Trophoblast cell (in vitro differentiated cells and primary cell): ENCODE measurements around the gene USP24.

Source experiments
- DNase-seq, 2 donors: peaks; one replicate each; pipeline ENCODE4 v3.0.0-alpha.2; 2016
- H2AFZ ChIP-seq: 2 replicates; pipeline ENCODE4 v1.6.1; 2013; ENCODE audit warnings: low read length, moderate library complexity, mild to moderate bottlenecking; ENCODE audit not compliant: insufficient read depth, poor library complexity
- H2AK5ac ChIP-seq: 2 replicates; pipeline ENCODE4 v1.6.1; 2013; ENCODE audit warnings: mild to moderate bottlenecking, low read length
- H2BK120ac ChIP-seq: 2 replicates; pipeline ENCODE4 v1.6.1; 2013; ENCODE audit warnings: low read length, mild to moderate bottlenecking, moderate library complexity; ENCODE audit not compliant: insufficient read depth, poor library complexity
- H2BK12ac ChIP-seq: 2 replicates; pipeline ENCODE4 v1.6.1; 2013; ENCODE audit warnings: mild to moderate bottlenecking, low read length, moderate library complexity
- H2BK5ac ChIP-seq: 2 replicates; pipeline ENCODE4 v1.6.1; 2013; ENCODE audit warnings: low read length, low read depth, moderate library complexity, mild to moderate bottlenecking; ENCODE audit not compliant: poor library complexity
- H3K14ac ChIP-seq: 2 replicates; pipeline ENCODE4 v1.6.1; 2013; ENCODE audit warnings: mild to moderate bottlenecking, low read length
- H3K18ac ChIP-seq: 2 replicates; pipeline ENCODE4 v1.6.1; 2013; ENCODE audit warnings: mild to moderate bottlenecking, low read length
- H3K23ac ChIP-seq: 2 replicates; pipeline ENCODE4 v1.6.1; 2013; ENCODE audit warnings: low read length
- H3K27ac ChIP-seq: 2 replicates; pipeline ENCODE4 v1.5.1; 2013; ENCODE audit warnings: low read depth, mild to moderate bottlenecking, inconsistent platforms, low read length, moderate library complexity
- H3K27me3 ChIP-seq: 2 replicates; pipeline ENCODE4 v1.6.1; 2013; ENCODE audit warnings: inconsistent platforms, mild to moderate bottlenecking, low read length, moderate library complexity; ENCODE audit not compliant: insufficient read depth
- H3K36me3 ChIP-seq, 2 experiments: 1 replicate in 1 of 2; 2 replicates in 1 of 2; pipeline ENCODE4 v1.6.1; 2013; ENCODE audit warnings: low read length in 2 of 2, mild to moderate bottlenecking in 2 of 2, moderate library complexity in 1 of 2; ENCODE audit not compliant: insufficient read depth in 2 of 2, control insufficient read depth in 1 of 2
- H3K4ac ChIP-seq: 2 replicates; pipeline ENCODE4 v1.6.1; 2013; ENCODE audit warnings: low read depth, mild to moderate bottlenecking, low read length, moderate library complexity
- H3K4me1 ChIP-seq, 2 experiments: 1 replicate in 1 of 2; 2 replicates in 1 of 2; pipeline ENCODE4 v1.6.1; 2013; ENCODE audit warnings: low read length in 2 of 2, mild to moderate bottlenecking in 2 of 2, moderate library complexity in 1 of 2; ENCODE audit not compliant: insufficient read depth in 2 of 2, control insufficient read depth in 1 of 2
- H3K4me2 ChIP-seq: 2 replicates; pipeline ENCODE4 v1.6.1; 2013; ENCODE audit warnings: inconsistent platforms, mild to moderate bottlenecking, low read length, moderate library complexity
- H3K4me3 ChIP-seq: 2 replicates; pipeline ENCODE4 v1.5.1; 2013; ENCODE audit warnings: mild to moderate bottlenecking, low read depth, low read length, inconsistent platforms
- H3K79me1 ChIP-seq: one replicate; pipeline ENCODE4 v1.6.1; 2013; ENCODE audit warnings: low read length
- H3K79me2 ChIP-seq: 2 replicates; pipeline ENCODE4 v1.6.1; 2013; ENCODE audit warnings: low read length, mild to moderate bottlenecking; ENCODE audit not compliant: control insufficient read depth, insufficient read depth, poor library complexity
- H3K9ac ChIP-seq: 2 replicates; pipeline ENCODE4 v1.6.1; 2013; ENCODE audit warnings: mild to moderate bottlenecking, low read length
- H3K9me3 ChIP-seq: 2 replicates; pipeline ENCODE4 v1.6.1; 2013; ENCODE audit warnings: low read depth, mild to moderate bottlenecking, control low read depth, inconsistent platforms, low read length; ENCODE audit not compliant: insufficient read depth
- H4K12ac ChIP-seq: 2 replicates; pipeline ENCODE4 v1.6.1; 2013; ENCODE audit warnings: low read depth, mild to moderate bottlenecking, low read length, moderate library complexity
- H4K8ac ChIP-seq: 2 replicates; pipeline ENCODE4 v1.6.1; 2013; ENCODE audit warnings: low read depth, mild to moderate bottlenecking, low read length, moderate library complexity
- H4K91ac ChIP-seq: one replicate; pipeline ENCODE4 v1.6.1; 2013; ENCODE audit warnings: low read depth, mild to moderate bottlenecking, low read length, moderate library complexity
- WGBS: extraction: QIAGEN DNeasy Blood & Tissue Kit; methylation state at CpG from one replicate; pipeline ENCODE4 v1.1.7; 2013; ENCODE audit warnings: missing lambda C conversion rate; ENCODE audit not compliant: insufficient read length, insufficient coverage; ENCODE audit errors: extremely low coverage; 5-methylcytosine and 5-hydroxymethylcytosine counted together

USP24 gene

DNA sequence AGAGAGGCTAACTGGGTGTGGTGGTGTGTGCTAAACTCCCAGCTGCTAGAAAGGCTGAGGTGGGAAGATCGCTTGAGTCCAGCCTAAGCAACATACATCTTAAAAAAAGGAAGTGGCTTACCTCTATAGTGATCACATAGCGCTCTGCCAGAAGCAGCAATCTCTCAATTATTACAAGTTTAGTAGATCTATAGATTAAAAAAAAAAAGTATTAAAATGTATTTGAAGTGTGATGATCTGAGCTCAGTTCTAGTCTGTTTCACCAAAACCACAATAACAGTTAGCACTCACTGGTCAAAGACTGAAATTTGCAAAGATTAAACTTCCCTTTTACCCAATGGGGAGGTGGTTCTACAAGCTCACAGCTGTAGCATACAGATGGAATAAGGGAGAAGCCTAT is 76.3 kb downstream of the USP24 start:
- no peak overlapping the region for H2AFZ ChIP-seq
- H3K9ac ChIP-seq: no peak overlapping the region
- H3K4ac ChIP-seq: no peak overlapping the region
- no peak overlapping the region for H3K14ac ChIP-seq
- no peaks in the 10 kb centered on the region for H3K9me3 ChIP-seq
- no peak overlapping the region for H2BK12ac ChIP-seq
- H3K4me1 ChIP-seq: no peaks in the 10 kb centered on the region
- H3K4me3 ChIP-seq: no peak overlapping the region
- no peak overlapping the region for H4K91ac ChIP-seq
- no peak overlapping the region for H4K12ac ChIP-seq
- H2BK120ac ChIP-seq: no peak overlapping the region
- H3K79me2 ChIP-seq: no peaks in the 10 kb centered on the region
- H3K18ac ChIP-seq: no peak overlapping the region
- H2BK5ac ChIP-seq: no peak overlapping the region
- no peak overlapping the region for H3K4me2 ChIP-seq
- H3K79me1 ChIP-seq: no peaks in the 10 kb centered on the region
- no peak for DNase-seq
- H2AK5ac ChIP-seq: no peak overlapping the region
- no CpG with 5 or more reads among the region's 2 CpGs for WGBS
- H3K36me3 ChIP-seq: peaks cover 13 to 34% of the 10 kb centered on the region in 2 experiments
- no peaks in the 10 kb centered on the region for H3K27me3 ChIP-seq
- no peak overlapping the region for H3K23ac ChIP-seq
- no peak overlapping the region for H3K27ac ChIP-seq
- H4K8ac ChIP-seq: no peak overlapping the region

DNA sequence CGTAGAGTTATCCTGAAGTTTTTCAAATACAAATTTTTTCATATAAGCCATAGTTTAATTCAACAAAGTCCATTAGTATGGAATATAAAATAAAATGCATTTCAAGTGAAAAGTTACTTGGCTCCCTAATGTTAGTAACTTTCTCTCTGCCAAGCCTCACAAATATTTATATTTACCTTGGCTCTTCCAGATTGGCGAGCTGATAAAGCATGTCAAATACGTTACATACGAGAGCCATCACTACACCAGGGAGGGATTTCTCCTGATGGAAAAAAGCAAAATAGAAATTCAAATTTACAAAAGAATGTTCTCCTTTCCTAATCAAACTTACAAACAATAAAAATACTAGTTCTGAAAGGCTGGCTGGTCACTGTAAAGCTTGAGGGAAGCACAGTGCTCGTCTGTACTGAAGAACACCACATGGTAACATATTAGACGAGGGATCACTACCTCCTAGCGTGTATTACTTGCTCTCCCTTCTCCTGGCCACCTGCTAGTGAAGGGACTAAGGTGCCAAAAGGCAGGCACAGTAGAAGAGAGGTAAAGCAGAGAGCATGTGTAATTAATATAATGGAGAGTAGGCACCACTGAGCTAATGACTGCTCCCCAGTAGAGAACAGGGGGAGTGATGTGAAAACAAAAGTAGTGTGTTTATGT is 80.9 kb downstream of the USP24 start:
- no peaks in the 10 kb centered on the region for H3K9me3 ChIP-seq
- no peaks in the 10 kb centered on the region for H3K27me3 ChIP-seq
- no peak overlapping the region for H3K14ac ChIP-seq
- H3K4ac ChIP-seq: no peak overlapping the region
- no peak overlapping the region for H2AFZ ChIP-seq
- H3K36me3 ChIP-seq: peaks cover 17 to 32% of the 10 kb centered on the region in 2 experiments
- H2BK12ac ChIP-seq: no peak overlapping the region
- no peaks in the 10 kb centered on the region for H3K79me2 ChIP-seq
- H3K4me1 ChIP-seq: peaks cover 0 to 2% of the 10 kb centered on the region in 2 experiments
- H2BK120ac ChIP-seq: no peak overlapping the region
- no peak overlapping the region for H4K91ac ChIP-seq
- no peak overlapping the region for H3K4me3 ChIP-seq
- H3K4me2 ChIP-seq: no peak overlapping the region
- no CpG with 5 or more reads among the region's 7 CpGs for WGBS
- no peaks in the 10 kb centered on the region for H3K79me1 ChIP-seq
- no peak for DNase-seq
- no peak overlapping the region for H2AK5ac ChIP-seq
- H4K12ac ChIP-seq: no peak overlapping the region
- no peak overlapping the region for H3K18ac ChIP-seq
- no peak overlapping the region for H3K23ac ChIP-seq
- H3K27ac ChIP-seq: no peak overlapping the region
- no peak overlapping the region for H3K9ac ChIP-seq
- no peak overlapping the region for H4K8ac ChIP-seq
- no peak overlapping the region for H2BK5ac ChIP-seq

DNA sequence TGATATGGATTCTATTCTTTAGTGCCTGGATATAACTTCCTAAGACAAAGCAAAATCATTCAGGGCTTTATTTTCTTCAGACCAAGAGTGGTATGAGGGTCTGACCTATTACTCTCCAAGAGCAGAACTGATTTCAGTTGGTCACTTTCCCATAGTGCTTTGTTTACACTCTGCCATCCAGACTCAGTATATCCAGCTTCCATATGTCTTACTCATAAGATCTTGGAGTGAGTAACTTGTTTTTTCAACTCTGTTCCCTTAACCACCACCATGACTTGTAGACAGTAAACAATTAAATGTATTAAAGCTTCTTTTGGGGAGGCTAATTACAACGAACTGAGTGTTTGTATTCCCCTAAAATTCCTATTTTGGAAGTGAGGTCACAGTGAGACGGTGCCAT is 83.4 kb downstream of the USP24 start:
- H4K12ac ChIP-seq: no peak overlapping the region
- H2BK12ac ChIP-seq: no peak overlapping the region
- no peaks in the 10 kb centered on the region for H3K79me2 ChIP-seq
- no peak overlapping the region for H3K9ac ChIP-seq
- no peak overlapping the region for H4K8ac ChIP-seq
- H3K9me3 ChIP-seq: no peaks in the 10 kb centered on the region
- H4K91ac ChIP-seq: no peak overlapping the region
- H2BK120ac ChIP-seq: no peak overlapping the region
- H3K4me3 ChIP-seq: no peak overlapping the region
- H3K18ac ChIP-seq: no peak overlapping the region
- no peak overlapping the region for H3K27ac ChIP-seq
- no peak overlapping the region for H3K4ac ChIP-seq
- no CpG with 5 or more reads among the region's 2 CpGs for WGBS
- peaks cover 0 to 2% of the 10 kb centered on the region in 2 experiments for H3K4me1 ChIP-seq
- H3K23ac ChIP-seq: no peak overlapping the region
- H2AFZ ChIP-seq: no peak overlapping the region
- H3K14ac ChIP-seq: no peak overlapping the region
- H2AK5ac ChIP-seq: no peak overlapping the region
- peaks cover 13 to 32% of the 10 kb centered on the region in 2 experiments for H3K36me3 ChIP-seq
- no peak for DNase-seq
- H3K27me3 ChIP-seq: no peaks in the 10 kb centered on the region
- no peak overlapping the region for H2BK5ac ChIP-seq
- H3K4me2 ChIP-seq: no peak overlapping the region
- H3K79me1 ChIP-seq: no peaks in the 10 kb centered on the region

DNA sequence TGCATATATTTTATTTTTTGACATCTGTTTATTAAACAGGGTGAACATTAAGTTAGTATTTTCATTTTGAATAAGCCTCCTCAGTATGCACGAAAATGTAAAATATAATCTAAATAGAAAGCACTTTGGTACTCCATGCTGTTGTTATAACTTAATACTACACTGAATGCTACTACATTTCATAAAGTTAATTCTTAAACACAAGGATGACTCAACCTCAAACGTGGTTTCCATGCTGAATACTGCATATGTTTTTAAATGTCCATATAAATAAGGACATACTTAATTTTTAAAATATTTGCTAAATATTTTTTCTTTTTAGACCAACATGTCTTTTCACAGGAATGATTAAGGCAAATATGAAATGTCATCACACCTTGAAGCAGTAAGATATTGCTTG is 83.9 kb downstream of the USP24 start:
- Histone ChIP-seq H2BK120ac (no peak overlapping the region), H3K79me1 (no peaks in the 10 kb centered on the region), H2BK12ac (no peak overlapping the region), H3K9me3 (no peaks in the 10 kb centered on the region), H4K91ac (no peak overlapping the region), H3K36me3 (peaks cover 13 to 29% of the 10 kb centered on the region in 2 experiments), H3K79me2 (no peaks in the 10 kb centered on the region), H3K14ac (no peak overlapping the region), H3K23ac (no peak overlapping the region), H3K4me2 (no peak overlapping the region), H3K4ac (no peak overlapping the region), H3K4me1 (peaks cover 0 to 2% of the 10 kb centered on the region in 2 experiments), H4K12ac (no peak overlapping the region), H2BK5ac (no peak overlapping the region), H3K9ac (no peak overlapping the region), H3K27me3 (no peaks in the 10 kb centered on the region), H4K8ac (no peak overlapping the region), H2AFZ (no peak overlapping the region), H3K4me3 (no peak overlapping the region), H3K27ac (no peak overlapping the region), H3K18ac (no peak overlapping the region), H2AK5ac (no peak overlapping the region)
- no CpG with 5 or more reads among the region's 2 CpGs for WGBS
- no peak for DNase-seq
